ENCODE results near the gene MUC6.

The MUC6 gene

DNA sequence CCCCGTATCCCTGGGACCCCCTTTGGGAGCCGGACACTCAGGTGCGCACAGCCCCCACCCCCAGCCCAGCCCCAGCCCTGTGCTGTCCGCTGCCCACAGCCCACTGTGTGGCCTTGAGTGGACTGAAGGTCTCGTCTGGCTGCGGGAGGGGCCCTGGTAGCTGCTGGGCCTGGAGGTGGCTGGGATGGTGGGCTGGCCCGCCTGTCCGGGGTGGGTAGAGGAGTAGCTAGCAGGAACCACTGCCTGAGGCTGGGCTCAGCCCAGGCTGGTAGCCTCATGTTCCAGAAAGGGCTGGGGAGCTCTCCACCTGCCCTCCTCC lies 4.6 kb upstream of the MUC6 start:
- TF ChIP-seq CTCF (IDR thresholded peaks at IDR 0.05) = no peak

DNA sequence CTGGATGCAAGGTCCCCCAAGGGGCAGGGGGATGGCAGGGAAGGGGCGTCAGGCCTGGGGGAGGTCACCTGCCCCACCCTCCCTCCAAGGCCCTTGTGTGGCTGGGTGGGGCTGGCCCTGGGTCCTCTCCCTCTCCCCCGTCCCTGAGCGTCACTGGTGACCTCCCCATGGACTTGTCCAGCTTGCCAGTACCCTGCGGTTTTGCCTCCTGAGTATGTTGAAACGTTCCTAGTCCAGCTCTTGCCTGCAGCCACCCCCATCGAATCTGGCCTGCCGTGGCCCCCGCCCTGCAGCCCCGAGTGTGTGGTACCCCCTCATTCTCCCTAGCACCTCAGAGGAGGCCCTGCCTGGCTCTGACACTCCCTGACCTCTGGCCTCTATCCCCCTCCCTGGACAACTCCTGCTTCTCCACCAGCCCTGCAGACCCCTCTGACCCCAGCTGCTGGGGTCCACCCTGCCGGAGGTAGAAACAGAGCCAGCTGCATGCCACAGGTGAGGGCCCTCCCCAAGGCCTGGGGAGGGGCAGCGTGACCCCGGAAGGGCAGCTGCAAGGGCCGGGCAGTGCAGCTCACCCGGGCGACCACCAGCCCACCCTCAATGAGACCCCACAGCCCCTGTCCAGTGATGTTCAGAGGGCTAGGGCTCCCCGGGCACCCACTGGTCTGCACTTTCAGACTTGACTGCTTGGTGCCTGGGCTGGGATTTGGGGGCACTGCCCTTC lies 4.1 kb upstream of the MUC6 start:
- no peak for TF ChIP-seq CTCF (IDR thresholded peaks at IDR 0.05)

- no peak for TF ChIP-seq CTCF (IDR thresholded peaks at IDR 0.05)
These were observed 3.2 kb upstream of the MUC6 start for GRCh38 chr11:1039481-1040427.

GRCh38 chr11:1038921-1039320 lies 2.4 kb upstream of the MUC6 start:
- no peak for TF ChIP-seq CTCF (IDR thresholded peaks at IDR 0.05)

DNA sequence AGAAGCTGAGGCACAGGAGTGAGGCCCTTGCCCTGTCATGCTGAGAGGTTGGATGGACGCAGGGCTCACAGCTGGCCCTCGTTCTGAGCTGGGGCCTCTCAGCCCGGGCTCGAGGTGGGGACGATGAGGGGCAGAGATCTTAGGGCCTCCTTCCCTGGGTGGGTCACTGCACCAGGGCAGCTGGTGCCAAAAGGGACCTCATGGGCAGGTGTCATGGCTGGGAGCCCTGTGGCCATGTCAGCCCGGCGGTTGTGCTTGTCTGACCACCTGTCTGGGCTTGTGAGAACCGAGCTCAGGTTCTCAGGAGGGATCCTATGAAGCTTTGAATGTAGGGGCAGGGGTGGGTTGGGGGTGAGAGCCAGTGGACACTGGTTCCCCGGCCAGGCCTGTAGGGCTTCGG lies 1.8 kb upstream of the MUC6 start:
- TF ChIP-seq CTCF (IDR thresholded peaks at IDR 0.05) = no peak

DNA sequence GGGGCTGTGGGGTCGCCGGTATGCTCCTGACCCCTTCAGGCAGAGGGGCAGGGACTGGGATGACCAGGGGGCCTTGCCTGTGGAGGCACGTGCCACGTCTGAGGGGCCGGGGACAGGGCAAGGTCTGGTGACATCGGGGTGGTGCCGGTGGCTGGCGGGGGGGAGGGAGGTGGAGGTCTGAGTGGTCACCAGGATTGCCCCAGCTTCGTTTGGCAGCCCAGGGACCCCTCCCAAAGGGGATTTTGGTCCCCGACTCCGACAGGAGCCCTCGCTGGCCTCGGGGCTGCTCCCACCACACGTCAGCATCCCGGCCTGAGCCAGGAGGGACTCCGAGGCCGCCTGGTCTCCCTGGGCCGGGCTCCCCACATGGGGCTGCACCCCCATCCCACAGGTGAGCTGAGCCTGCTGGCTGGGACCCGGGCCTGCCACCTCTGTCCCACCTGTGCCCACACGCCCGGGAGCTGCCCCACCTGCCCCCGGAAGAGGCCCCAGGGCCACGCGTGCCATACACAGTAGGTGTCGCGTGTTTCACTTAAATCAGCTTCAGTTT lies 1.1 kb upstream of the MUC6 start:
- no peak for TF ChIP-seq CTCF (IDR thresholded peaks at IDR 0.05)

DNA sequence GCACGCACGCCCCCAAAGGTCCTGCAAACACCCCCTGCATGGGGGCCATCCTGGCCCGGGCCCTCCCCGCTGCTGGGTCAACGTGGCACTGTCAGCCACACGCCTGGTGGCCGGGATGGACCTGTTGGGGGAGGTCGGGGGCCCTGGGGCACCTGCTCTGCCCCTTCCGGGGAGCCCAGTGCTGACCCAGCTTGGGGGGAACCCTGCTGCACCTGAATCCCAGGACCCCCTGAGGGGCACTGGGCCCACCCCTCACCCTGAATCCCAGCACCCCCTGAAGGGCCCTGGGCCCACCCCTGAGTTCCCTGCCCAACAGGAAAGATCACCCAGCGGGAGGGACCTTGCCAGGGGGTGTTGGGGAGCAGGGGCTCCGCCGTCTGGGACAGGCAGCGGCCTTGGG lies 413 bp upstream of the MUC6 start:
- TF ChIP-seq CTCF (IDR thresholded peaks at IDR 0.05) = no peak

All from LNCAP (cell line).